ENCODE measurements around the gene ZNF143.

- TF ChIP-seq CTCF (IDR thresholded peaks at IDR 0.05 in 4 of 5, conservative IDR thresholded peaks at IDR 0.05 in 1 of 5) = no peak
- TF ChIP-seq POLR2A (IDR thresholded peaks at IDR 0.05) = no peak
These were observed 46.4 kb downstream of the ZNF143 start for GRCh38 chr11:9507277-9507580.

All from gastrocnemius medialis (tissue), 4 donors.